Activated CD8-positive, alpha-beta memory T cell treated with anti-CD3 and anti-CD28 coated beads, Interleukin-2, amount 10 ng/mL, durations not matched to agents 7 days and 5 days (primary cell): ENCODE measurements around the gene PTPN23. TPM values are rescaled to one million over a fixed set of nuclear protein-coding genes. Genes with fewer than 3 reads are reported as not detected.
A peak's percentile ranks its signal among the peaks of the same experiment; 100 is the strongest.

Experiments used
- ATAC-seq: fragments of 150-1000 bp; cut with Tn5 transposase; one replicate; pipeline ENCODE4 v1.10.0; 2021; ENCODE audit warnings: moderate library complexity
- CTCF ChIA-PET: fragments of 350-600 bp; sonication (Branson Sonifier 250); formaldehyde crosslinking; loops from one replicate; lab custom pipeline; 2021; ENCODE audit warnings: antibody characterized with exemption; lab: Charles Lee
- DNase-seq: peaks from one replicate; pipeline ENCODE4 v3.0.0-alpha.2; 2020
- H3K27ac Mint-ChIP-seq: one replicate; pipeline ENCODE4 v1.8.0; 2021; ENCODE audit warnings: mild to moderate bottlenecking, mixed read lengths
- H3K27me3 Mint-ChIP-seq: one replicate; pipeline ENCODE4 v1.8.0; 2021; ENCODE audit warnings: mixed read lengths
- H3K36me3 Mint-ChIP-seq: one replicate; pipeline ENCODE4 v1.8.0; 2021; ENCODE audit warnings: mild to moderate bottlenecking, mixed read lengths
- H3K4me1 Mint-ChIP-seq: one replicate; pipeline ENCODE4 v1.8.0; 2021; ENCODE audit warnings: mixed read lengths
- H3K4me3 Mint-ChIP-seq: one replicate; pipeline ENCODE4 v1.8.0; 2021; ENCODE audit warnings: mild to moderate bottlenecking, moderate library complexity, mixed read lengths
- H3K9me3 Mint-ChIP-seq: one replicate; pipeline ENCODE4 v1.8.0; 2022; ENCODE audit warnings: low read depth, mixed read lengths
- total RNA-seq, 2 experiments: library from RNA; stranded (reverse); gene quantifications; one replicate each; pipeline ENCODE4 v1.2.3, GENCODE V29; 2021

PTPN23 gene
- total RNA-seq, 2 experiments from 2014 or later: 27.0 to 32.9 TPM

GRCh38 chr3:47431225-47431624 lies 50.4 kb downstream of the PTPN23 start:
- no peaks in the 10 kb centered on the region for H3K27me3 Mint-ChIP-seq
- no peak overlapping the region for H3K4me3 Mint-ChIP-seq
- H3K9me3 Mint-ChIP-seq: no peaks in the 10 kb centered on the region
- ATAC-seq (no peak), DNase-seq (no peak)
- CTCF ChIA-PET: interaction anchor here (0.6 kb wide), 1 partner anchor 234 kb away, joined by 6 read pairs; no protein-coding TSS in a partner anchor
- H3K36me3 Mint-ChIP-seq: peaks cover 20% of the 10 kb centered on the region
- no peak overlapping the region for H3K27ac Mint-ChIP-seq
- peaks cover 10% of the 10 kb centered on the region for H3K4me1 Mint-ChIP-seq

- Mint-ChIP-seq H3K27me3 (no peaks in the 10 kb centered on the region), H3K36me3 (peaks cover 19% of the 10 kb centered on the region), H3K4me3 (no peak overlapping the region), H3K4me1 (peaks cover 10% of the 10 kb centered on the region), H3K27ac (no peak overlapping the region), H3K9me3 (no peaks in the 10 kb centered on the region)
- CTCF ChIA-PET: interaction anchor here (0.7 to 2.2 kb wide), 2 partner anchors 11 to 392 kb away, joined by 3 to 8 read pairs; no protein-coding TSS in a partner anchor
- no peak for ATAC-seq
- DNase-seq: no peak
Observed at GRCh38 chr3:47432673-47433072, 51.9 kb downstream of the PTPN23 start.

GRCh38 chr3:47433796-47434195 lies 53.0 kb downstream of the PTPN23 start:
- no peak overlapping the region for H3K4me3 Mint-ChIP-seq
- H3K9me3 Mint-ChIP-seq: no peaks in the 10 kb centered on the region
- H3K4me1 Mint-ChIP-seq: peaks cover 10% of the 10 kb centered on the region
- DNase-seq: no peak
- H3K27ac Mint-ChIP-seq: peak overlapping the region; percentile 61
- peaks cover 25% of the 10 kb centered on the region for H3K36me3 Mint-ChIP-seq
- ATAC-seq: no peak
- no peaks in the 10 kb centered on the region for H3K27me3 Mint-ChIP-seq
- CTCF ChIA-PET: interaction anchor here (2.2 kb wide), 1 partner anchor 12 kb away, joined by 8 read pairs; no protein-coding TSS in a partner anchor

- no peak overlapping the region for H3K27ac Mint-ChIP-seq
- H3K27me3 Mint-ChIP-seq: no peaks in the 10 kb centered on the region
- peaks cover 31% of the 10 kb centered on the region for H3K36me3 Mint-ChIP-seq
- peaks cover 10% of the 10 kb centered on the region for H3K4me1 Mint-ChIP-seq
- ATAC-seq: no peak
- H3K9me3 Mint-ChIP-seq: no peaks in the 10 kb centered on the region
- no peak for DNase-seq
- H3K4me3 Mint-ChIP-seq: no peak overlapping the region
- CTCF ChIA-PET: interaction anchor here (1.1 kb wide), 1 partner anchor 14 kb away, joined by 5 read pairs; no protein-coding TSS in a partner anchor
Observed at GRCh38 chr3:47434849-47435248, 54.0 kb downstream of the PTPN23 start.

- peaks cover 10% of the 10 kb centered on the region for H3K4me1 Mint-ChIP-seq
- H3K4me3 Mint-ChIP-seq: no peak overlapping the region
- peaks cover 32% of the 10 kb centered on the region for H3K36me3 Mint-ChIP-seq
- no peaks in the 10 kb centered on the region for H3K9me3 Mint-ChIP-seq
- no peak for DNase-seq
- H3K27me3 Mint-ChIP-seq: no peaks in the 10 kb centered on the region
- CTCF ChIA-PET: interaction anchor here (2.2 kb wide), 1 partner anchor 15 kb away, joined by 7 read pairs; no protein-coding TSS in a partner anchor
- no peak for ATAC-seq
- no peak overlapping the region for H3K27ac Mint-ChIP-seq
Observed at GRCh38 chr3:47436180-47436579, 55.4 kb downstream of the PTPN23 start.

GRCh38 chr3:47440131-47440530 lies 59.3 kb downstream of the PTPN23 start:
- Mint-ChIP-seq H3K27ac (no peak overlapping the region), H3K4me3 (no peak overlapping the region), H3K36me3 (peaks cover 22% of the 10 kb centered on the region), H3K9me3 (no peaks in the 10 kb centered on the region), H3K4me1 (peaks cover 4% of the 10 kb centered on the region), H3K27me3 (no peaks in the 10 kb centered on the region)
- CTCF ChIA-PET: interaction anchor here (1.6 kb wide), 1 partner anchor 18 kb away, joined by 5 read pairs; no protein-coding TSS in a partner anchor
- ATAC-seq (no peak), DNase-seq (no peak)

- no peak overlapping the region for H3K4me3 Mint-ChIP-seq
- no peaks in the 10 kb centered on the region for H3K27me3 Mint-ChIP-seq
- H3K27ac Mint-ChIP-seq: no peak overlapping the region
- CTCF ChIA-PET: interaction anchor here (0.9 to 1.0 kb wide), 2 partner anchors 11 to 705 kb away, joined by 3 read pairs; no protein-coding TSS in a partner anchor
- H3K9me3 Mint-ChIP-seq: no peaks in the 10 kb centered on the region
- DNase-seq (no peak), ATAC-seq (no peak)
- H3K4me1 Mint-ChIP-seq: peaks cover 4% of the 10 kb centered on the region
- peaks cover 25% of the 10 kb centered on the region for H3K36me3 Mint-ChIP-seq
Observed at GRCh38 chr3:47441796-47442551, 61.2 kb downstream of the PTPN23 start.

GRCh38 chr3:47443611-47443995 lies 62.8 kb downstream of the PTPN23 start:
- H3K4me1 Mint-ChIP-seq: peaks cover 4% of the 10 kb centered on the region
- H3K9me3 Mint-ChIP-seq: peaks cover 6% of the 10 kb centered on the region
- ATAC-seq: no peak
- CTCF ChIA-PET: interaction anchor here (0.7 to 1.1 kb wide), 3 partner anchors 23 to 381 kb away, joined by 3 read pairs; no protein-coding TSS in a partner anchor
- DNase-seq: no peak
- no peaks in the 10 kb centered on the region for H3K27me3 Mint-ChIP-seq
- no peak overlapping the region for H3K4me3 Mint-ChIP-seq
- H3K36me3 Mint-ChIP-seq: peaks cover 27% of the 10 kb centered on the region
- no peak overlapping the region for H3K27ac Mint-ChIP-seq

GRCh38 chr3:47444103-47444502 lies 63.3 kb downstream of the PTPN23 start:
- Mint-ChIP-seq H3K36me3 (peaks cover 26% of the 10 kb centered on the region), H3K4me3 (no peak overlapping the region), H3K27me3 (no peaks in the 10 kb centered on the region), H3K4me1 (peaks cover 4% of the 10 kb centered on the region), H3K9me3 (peaks cover 6% of the 10 kb centered on the region), H3K27ac (no peak overlapping the region)
- CTCF ChIA-PET: interaction anchor here (0.7 to 0.8 kb wide), 2 partner anchors 23 to 78 kb away, joined by 3 read pairs; no protein-coding TSS in a partner anchor
- ATAC-seq (no peak), DNase-seq (no peak)

- H3K36me3 Mint-ChIP-seq: peaks cover 12% of the 10 kb centered on the region
- peaks cover 6% of the 10 kb centered on the region for H3K9me3 Mint-ChIP-seq
- H3K27me3 Mint-ChIP-seq: no peaks in the 10 kb centered on the region
- no peak overlapping the region for H3K4me3 Mint-ChIP-seq
- CTCF ChIA-PET: interaction anchor here (0.7 kb wide), 1 partner anchor 10 kb away, joined by 3 read pairs; no protein-coding TSS in a partner anchor
- H3K27ac Mint-ChIP-seq: no peak overlapping the region
- ATAC-seq: no peak
- H3K4me1 Mint-ChIP-seq: peaks cover 3% of the 10 kb centered on the region
- no peak for DNase-seq
Observed at GRCh38 chr3:47452453-47453215, 71.8 kb downstream of the PTPN23 start.

GRCh38 chr3:47455806-47456452 lies 75.1 kb downstream of the PTPN23 start:
- ATAC-seq (no peak), DNase-seq (no peak)
- CTCF ChIA-PET: no interaction called here
- Mint-ChIP-seq H3K4me1 (peaks cover 3% of the 10 kb centered on the region), H3K4me3 (no peak overlapping the region), H3K36me3 (peaks cover 12% of the 10 kb centered on the region), H3K27me3 (no peaks in the 10 kb centered on the region), H3K27ac (no peak overlapping the region), H3K9me3 (no peaks in the 10 kb centered on the region)

- ATAC-seq: no peak
- H3K4me3 Mint-ChIP-seq: no peak overlapping the region
- H3K27me3 Mint-ChIP-seq: no peaks in the 10 kb centered on the region
- peaks cover 3% of the 10 kb centered on the region for H3K4me1 Mint-ChIP-seq
- no peak overlapping the region for H3K27ac Mint-ChIP-seq
- CTCF ChIA-PET: no interaction called here
- no peaks in the 10 kb centered on the region for H3K9me3 Mint-ChIP-seq
- no peak for DNase-seq
- H3K36me3 Mint-ChIP-seq: peaks cover 11% of the 10 kb centered on the region
Observed at GRCh38 chr3:47456984-47457383, 76.2 kb downstream of the PTPN23 start.
